Stimulated activated CD8-positive, alpha-beta memory T cell treated with anti-CD3 and anti-CD28 coated beads, Interleukin-12 subunit alpha, Interleukin-12 subunit beta, amount 100 ng/mL, for 1 hour (primary cell): ENCODE results near the gene MARCHF10.

Experiments used
- DNase-seq: peaks from one replicate; pipeline ENCODE4 v3.0.0-alpha.2; 2020; ENCODE audit warnings: low read depth

The MARCHF10 gene

DNA sequence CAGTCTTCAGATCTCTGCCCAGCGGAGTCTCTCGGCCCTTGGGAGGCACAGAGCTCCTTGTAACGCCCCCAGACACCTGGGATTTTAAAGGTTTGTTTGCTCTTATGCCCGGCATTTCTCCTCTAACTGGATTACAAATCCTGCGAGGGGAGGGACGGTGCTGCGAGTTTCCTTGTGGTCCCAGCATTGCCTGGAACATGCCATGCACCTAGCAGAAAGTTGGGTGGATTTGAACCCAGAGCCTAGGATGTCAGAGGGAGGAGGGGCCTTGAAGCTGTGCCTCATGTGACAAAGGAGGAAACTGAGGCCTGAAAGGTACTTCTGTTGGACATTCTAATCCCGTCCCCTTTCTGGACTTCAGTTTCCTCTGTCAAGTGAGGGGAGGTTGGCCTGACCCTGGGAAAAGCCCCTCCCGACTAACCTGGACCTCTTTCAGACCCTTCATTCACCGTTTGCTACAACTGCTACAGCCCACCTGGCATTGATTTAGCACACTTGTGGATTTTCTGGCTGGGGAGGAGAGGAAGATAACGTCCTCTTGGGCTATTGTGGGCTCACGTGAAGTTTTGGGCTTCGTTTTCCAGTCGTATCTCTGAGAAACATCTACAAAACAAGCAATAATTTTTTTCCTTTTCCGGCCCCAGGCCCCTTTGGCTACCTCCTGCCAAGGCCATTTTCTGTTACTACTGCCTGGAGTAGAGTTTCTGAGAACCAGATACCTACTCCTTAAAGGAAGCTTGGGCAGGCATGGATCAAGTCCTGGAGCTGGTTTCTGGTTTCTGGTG lies 149.8 kb downstream of the MARCHF10 start:
- no peak for DNase-seq

DNA sequence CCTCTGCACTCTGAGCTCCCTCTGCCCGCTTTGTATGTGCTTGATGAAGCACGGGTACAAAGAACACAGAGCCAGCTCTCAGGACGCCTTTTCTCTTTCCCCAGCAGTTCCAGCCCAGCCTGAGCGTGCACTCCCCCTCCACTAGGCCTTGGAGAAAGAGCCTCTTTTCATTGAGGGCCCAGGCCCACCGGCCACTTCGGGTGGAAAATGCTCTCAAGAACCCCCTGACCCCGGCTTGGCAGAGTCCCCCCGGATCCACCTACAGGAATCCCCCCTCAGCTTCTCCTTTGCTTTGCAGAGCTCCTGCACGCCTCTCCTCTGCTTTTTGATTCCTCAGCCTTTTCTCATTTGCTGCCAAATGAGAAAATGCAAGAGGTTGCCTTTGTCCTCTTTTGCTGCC lies 150.4 kb downstream of the MARCHF10 start:
- DNase-seq: no peak

DNA sequence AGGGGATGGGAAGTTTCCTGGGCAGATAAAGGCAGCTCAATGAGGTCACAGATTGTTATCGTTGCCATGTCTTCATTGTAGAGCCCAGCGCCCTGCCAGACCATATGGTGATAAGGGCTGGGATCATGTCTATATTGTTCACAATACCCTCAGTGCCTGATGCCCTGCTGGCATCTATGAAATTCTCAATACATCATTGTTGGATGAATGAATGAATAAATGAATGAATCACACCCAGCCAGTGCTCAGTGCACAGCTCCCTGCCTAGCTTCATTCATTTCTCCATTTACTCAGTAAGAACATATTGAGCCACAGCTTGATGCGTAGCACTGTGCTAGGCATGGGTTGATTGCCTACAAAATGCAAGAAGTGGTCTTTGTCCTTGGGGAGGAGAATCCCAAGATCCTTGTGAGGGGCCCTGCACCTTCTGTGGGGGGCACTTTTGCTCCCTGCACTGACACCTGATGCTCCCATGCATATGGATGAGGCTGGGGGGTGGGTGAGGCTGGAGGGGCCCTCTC lies 150.9 kb downstream of the MARCHF10 start:
- no peak for DNase-seq

GRCh38 chr17:62656446-62656845 lies 151.7 kb downstream of the MARCHF10 start:
- no peak for DNase-seq

- no peak for DNase-seq
These were observed 152.5 kb downstream of the MARCHF10 start for GRCh38 chr17:62655656-62656055.

GRCh38 chr17:62653826-62654761 lies 154.0 kb downstream of the MARCHF10 start:
- no peak for DNase-seq

GRCh38 chr17:62653002-62653825 lies 154.9 kb downstream of the MARCHF10 start:
- DNase-seq: peak; percentile 42

- peak; percentile 5 for DNase-seq
These were observed 155.7 kb downstream of the MARCHF10 start for GRCh38 chr17:62652251-62653001.
